ENCODE data around the gene ARHGAP19.

The ARHGAP19 gene

DNA sequence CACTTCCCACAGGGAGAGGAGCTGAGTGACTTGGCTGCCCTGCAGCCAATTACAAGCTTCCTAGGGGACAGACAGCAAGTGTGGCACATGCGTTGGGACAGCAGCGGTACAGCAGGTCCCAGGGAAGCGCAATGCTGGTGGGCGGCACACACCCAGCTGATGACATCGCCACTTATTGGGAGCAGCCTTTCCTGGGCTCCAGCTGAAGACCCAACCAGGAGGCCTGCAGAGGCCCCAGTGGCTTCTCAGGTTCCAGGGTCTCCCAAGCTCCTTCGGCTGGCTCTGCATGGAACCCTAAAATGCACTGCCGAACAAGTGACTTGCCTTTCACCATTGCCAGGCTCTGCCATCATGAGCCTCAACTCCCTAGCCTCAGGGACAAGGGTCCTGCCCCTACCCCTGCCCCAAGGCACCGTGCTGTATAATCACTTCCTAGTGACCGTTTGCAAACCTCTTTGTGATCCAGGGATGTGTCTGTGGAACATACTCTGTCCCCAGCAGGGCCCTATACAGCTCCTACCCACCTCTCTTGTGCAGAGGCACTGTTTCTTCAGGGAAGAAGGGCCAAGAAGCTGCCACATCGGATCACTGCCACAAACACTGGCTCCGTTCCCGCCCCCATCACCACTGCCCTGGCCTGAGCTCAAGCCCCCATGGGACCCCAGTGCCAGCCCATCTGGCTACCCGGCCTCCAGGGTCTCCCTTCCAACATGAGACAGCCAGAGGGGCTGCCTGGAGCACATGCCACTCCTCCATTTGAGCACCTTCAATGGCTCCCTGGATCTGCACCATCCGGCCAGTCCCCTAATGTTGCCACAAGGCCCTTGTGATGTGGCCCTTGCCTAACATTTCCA is 87.4 kb downstream of the ARHGAP19 start:
- DNase-seq (ENCODE audit: low read depth in 1 of 2, low spot score in 1 of 2): no peak
- H3K27ac ChIP-seq (replicated peaks): no peak overlapping the region
- TF ChIP-seq, protein P1, sequence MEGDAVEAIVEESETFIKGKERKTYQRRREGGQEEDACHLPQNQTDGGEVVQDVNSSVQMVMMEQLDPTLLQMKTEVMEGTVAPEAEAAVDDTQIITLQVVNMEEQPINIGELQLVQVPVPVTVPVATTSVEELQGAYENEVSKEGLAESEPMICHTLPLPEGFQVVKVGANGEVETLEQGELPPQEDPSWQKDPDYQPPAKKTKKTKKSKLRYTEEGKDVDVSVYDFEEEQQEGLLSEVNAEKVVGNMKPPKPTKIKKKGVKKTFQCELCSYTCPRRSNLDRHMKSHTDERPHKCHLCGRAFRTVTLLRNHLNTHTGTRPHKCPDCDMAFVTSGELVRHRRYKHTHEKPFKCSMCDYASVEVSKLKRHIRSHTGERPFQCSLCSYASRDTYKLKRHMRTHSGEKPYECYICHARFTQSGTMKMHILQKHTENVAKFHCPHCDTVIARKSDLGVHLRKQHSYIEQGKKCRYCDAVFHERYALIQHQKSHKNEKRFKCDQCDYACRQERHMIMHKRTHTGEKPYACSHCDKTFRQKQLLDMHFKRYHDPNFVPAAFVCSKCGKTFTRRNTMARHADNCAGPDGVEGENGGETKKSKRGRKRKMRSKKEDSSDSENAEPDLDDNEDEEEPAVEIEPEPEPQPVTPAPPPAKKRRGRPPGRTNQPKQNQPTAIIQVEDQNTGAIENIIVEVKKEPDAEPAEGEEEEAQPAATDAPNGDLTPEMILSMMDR (IDR thresholded peaks at IDR 0.05; ENCODE audit: insufficient read depth, low read length): no peak
- TF ChIP-seq, protein P2, sequence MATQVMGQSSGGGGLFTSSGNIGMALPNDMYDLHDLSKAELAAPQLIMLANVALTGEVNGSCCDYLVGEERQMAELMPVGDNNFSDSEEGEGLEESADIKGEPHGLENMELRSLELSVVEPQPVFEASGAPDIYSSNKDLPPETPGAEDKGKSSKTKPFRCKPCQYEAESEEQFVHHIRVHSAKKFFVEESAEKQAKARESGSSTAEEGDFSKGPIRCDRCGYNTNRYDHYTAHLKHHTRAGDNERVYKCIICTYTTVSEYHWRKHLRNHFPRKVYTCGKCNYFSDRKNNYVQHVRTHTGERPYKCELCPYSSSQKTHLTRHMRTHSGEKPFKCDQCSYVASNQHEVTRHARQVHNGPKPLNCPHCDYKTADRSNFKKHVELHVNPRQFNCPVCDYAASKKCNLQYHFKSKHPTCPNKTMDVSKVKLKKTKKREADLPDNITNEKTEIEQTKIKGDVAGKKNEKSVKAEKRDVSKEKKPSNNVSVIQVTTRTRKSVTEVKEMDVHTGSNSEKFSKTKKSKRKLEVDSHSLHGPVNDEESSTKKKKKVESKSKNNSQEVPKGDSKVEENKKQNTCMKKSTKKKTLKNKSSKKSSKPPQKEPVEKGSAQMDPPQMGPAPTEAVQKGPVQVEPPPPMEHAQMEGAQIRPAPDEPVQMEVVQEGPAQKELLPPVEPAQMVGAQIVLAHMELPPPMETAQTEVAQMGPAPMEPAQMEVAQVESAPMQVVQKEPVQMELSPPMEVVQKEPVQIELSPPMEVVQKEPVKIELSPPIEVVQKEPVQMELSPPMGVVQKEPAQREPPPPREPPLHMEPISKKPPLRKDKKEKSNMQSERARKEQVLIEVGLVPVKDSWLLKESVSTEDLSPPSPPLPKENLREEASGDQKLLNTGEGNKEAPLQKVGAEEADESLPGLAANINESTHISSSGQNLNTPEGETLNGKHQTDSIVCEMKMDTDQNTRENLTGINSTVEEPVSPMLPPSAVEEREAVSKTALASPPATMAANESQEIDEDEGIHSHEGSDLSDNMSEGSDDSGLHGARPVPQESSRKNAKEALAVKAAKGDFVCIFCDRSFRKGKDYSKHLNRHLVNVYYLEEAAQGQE (IDR thresholded peaks at IDR 0.05; ENCODE audit: insufficient replicate concordance, low read depth): no peak
- TF ChIP-seq POLR2AphosphoS5 (IDR thresholded peaks at IDR 0.05; ENCODE audit: low read depth): no peak
- TF ChIP-seq GABPA (IDR thresholded peaks at IDR 0.05; ENCODE audit: low read depth): no peak
- no peak for TF ChIP-seq SPI1 (IDR thresholded peaks at IDR 0.05; ENCODE audit: borderline replicate concordance, low read depth)
- H3K27me3 ChIP-seq (ENCODE audit: insufficient read depth, poor library complexity, severe bottlenecking): peaks cover 5% of the 10 kb centered on the region
- no peak overlapping the region for H3K4me3 ChIP-seq (replicated peaks; ENCODE audit: insufficient read depth, low read length)

GRCh38 chr10:97203220-97203619 is 89.2 kb downstream of the ARHGAP19 start:
- TF ChIP-seq POLR2AphosphoS5 (IDR thresholded peaks at IDR 0.05; ENCODE audit: low read depth) (no peak), SPI1 (IDR thresholded peaks at IDR 0.05; ENCODE audit: borderline replicate concordance, low read depth) (no peak), GABPA (IDR thresholded peaks at IDR 0.05; ENCODE audit: low read depth) (no peak)
- TF ChIP-seq, protein P2 (IDR thresholded peaks at IDR 0.05; ENCODE audit: insufficient replicate concordance, low read depth): no peak
- TF ChIP-seq, protein P1 (IDR thresholded peaks at IDR 0.05; ENCODE audit: insufficient read depth, low read length): no peak
- DNase-seq (ENCODE audit: low read depth in 1 of 2, low spot score in 1 of 2): no peak
- H3K27me3 ChIP-seq (ENCODE audit: insufficient read depth, poor library complexity, severe bottlenecking): peaks cover 8% of the 10 kb centered on the region
- H3K27ac ChIP-seq (replicated peaks): no peak overlapping the region
- H3K4me3 ChIP-seq (replicated peaks; ENCODE audit: insufficient read depth, low read length): no peak overlapping the region

- Histone ChIP-seq H3K27me3 (ENCODE audit: insufficient read depth, poor library complexity, severe bottlenecking) (peaks cover 27% of the 10 kb centered on the region), H3K27ac (replicated peaks) (no peak overlapping the region), H3K4me3 (replicated peaks; ENCODE audit: insufficient read depth, low read length) (no peak overlapping the region)
- no peak for DNase-seq (ENCODE audit: low read depth in 1 of 2, low spot score in 1 of 2)
- no peak for TF ChIP-seq SPI1 (IDR thresholded peaks at IDR 0.05; ENCODE audit: borderline replicate concordance, low read depth)
- TF ChIP-seq, protein P1 (IDR thresholded peaks at IDR 0.05; ENCODE audit: insufficient read depth, low read length): no peak
- TF ChIP-seq, protein P2 (IDR thresholded peaks at IDR 0.05; ENCODE audit: insufficient replicate concordance, low read depth): no peak
- TF ChIP-seq GABPA (IDR thresholded peaks at IDR 0.05; ENCODE audit: low read depth): no peak
- TF ChIP-seq POLR2AphosphoS5 (IDR thresholded peaks at IDR 0.05; ENCODE audit: low read depth): no peak
Observed at GRCh38 chr10:97200616-97201015, 91.8 kb downstream of the ARHGAP19 start.
